ENCODE results near the gene RNF133.
"Not testable (repeated sequence)": the region's sequence is repeated elsewhere in the genome, so short reads cannot be mapped to it uniquely, and the experiment has no call there.

The RNF133 gene

GRCh38 chr7:122679813-122680212 is 19.1 kb downstream of the RNF133 start:
- Mint-ChIP-seq H3K27me3 (no peaks in the 10 kb centered on the region), H3K27ac (no peak overlapping the region), H3K4me1 (ENCODE audit: low read depth) (no peaks in the 10 kb centered on the region), H3K36me3 (ENCODE audit: low read depth) (no peaks in the 10 kb centered on the region), H3K9me3 (peaks cover 10% of the 10 kb centered on the region), H3K4me3 (no peak overlapping the region)
- intact Hi-C loops (cut with micrococcal nuclease) = no loop called here

- H3K36me3 Mint-ChIP-seq (ENCODE audit: low read depth); H3K4me1 Mint-ChIP-seq (ENCODE audit: low read depth); H3K9me3 Mint-ChIP-seq; intact Hi-C loops (cut with micrococcal nuclease); H3K27ac Mint-ChIP-seq; H3K4me3 Mint-ChIP-seq; H3K27me3 Mint-ChIP-seq: not testable (repeated sequence)
Observed at GRCh38 chr7:122679269-122679709, 19.6 kb downstream of the RNF133 start.

GRCh38 chr7:122677149-122677548 is 21.8 kb downstream of the RNF133 start:
- intact Hi-C loops (cut with micrococcal nuclease) = no loop called here
- Mint-ChIP-seq H3K27ac (no peak overlapping the region), H3K36me3 (ENCODE audit: low read depth) (no peaks in the 10 kb centered on the region), H3K9me3 (peaks cover 10% of the 10 kb centered on the region), H3K27me3 (no peaks in the 10 kb centered on the region), H3K4me1 (ENCODE audit: low read depth) (no peaks in the 10 kb centered on the region), H3K4me3 (no peak overlapping the region)

- H3K27ac Mint-ChIP-seq = no peak overlapping the region
- H3K27me3 Mint-ChIP-seq = no peaks in the 10 kb centered on the region
- no peaks in the 10 kb centered on the region for H3K36me3 Mint-ChIP-seq (ENCODE audit: low read depth)
- H3K4me1 Mint-ChIP-seq (ENCODE audit: low read depth) = no peaks in the 10 kb centered on the region
- H3K4me3 Mint-ChIP-seq = no peak overlapping the region
- H3K9me3 Mint-ChIP-seq = peaks cover 10% of the 10 kb centered on the region
- intact Hi-C loops (cut with micrococcal nuclease) = no loop called here
Observed at GRCh38 chr7:122676466-122676865, 22.5 kb downstream of the RNF133 start.

- intact Hi-C loops (cut with micrococcal nuclease) = no loop called here
- no peaks in the 10 kb centered on the region for H3K27me3 Mint-ChIP-seq
- H3K27ac Mint-ChIP-seq = no peak overlapping the region
- H3K36me3 Mint-ChIP-seq (ENCODE audit: low read depth) = no peaks in the 10 kb centered on the region
- no peak overlapping the region for H3K4me3 Mint-ChIP-seq
- H3K4me1 Mint-ChIP-seq (ENCODE audit: low read depth) = no peaks in the 10 kb centered on the region
- H3K9me3 Mint-ChIP-seq = peaks cover 13% of the 10 kb centered on the region
Observed at GRCh38 chr7:122675621-122676020, 23.3 kb downstream of the RNF133 start.

GRCh38 chr7:122675011-122675410 is 23.9 kb downstream of the RNF133 start:
- intact Hi-C loops (cut with micrococcal nuclease) = no loop called here
- no peaks in the 10 kb centered on the region for H3K4me1 Mint-ChIP-seq (ENCODE audit: low read depth)
- no peaks in the 10 kb centered on the region for H3K36me3 Mint-ChIP-seq (ENCODE audit: low read depth)
- H3K9me3 Mint-ChIP-seq = peaks cover 15% of the 10 kb centered on the region
- H3K27ac Mint-ChIP-seq = no peak overlapping the region
- no peaks in the 10 kb centered on the region for H3K27me3 Mint-ChIP-seq
- no peak overlapping the region for H3K4me3 Mint-ChIP-seq

GRCh38 chr7:122674502-122674901 is 24.4 kb downstream of the RNF133 start:
- intact Hi-C loops (cut with micrococcal nuclease) = no loop called here
- no peak overlapping the region for H3K4me3 Mint-ChIP-seq
- H3K4me1 Mint-ChIP-seq (ENCODE audit: low read depth) = no peaks in the 10 kb centered on the region
- peaks cover 10% of the 10 kb centered on the region for H3K9me3 Mint-ChIP-seq
- no peaks in the 10 kb centered on the region for H3K27me3 Mint-ChIP-seq
- no peaks in the 10 kb centered on the region for H3K36me3 Mint-ChIP-seq (ENCODE audit: low read depth)
- no peak overlapping the region for H3K27ac Mint-ChIP-seq

GRCh38 chr7:122673951-122674350 is 25.0 kb downstream of the RNF133 start:
- Mint-ChIP-seq H3K27ac (no peak overlapping the region), H3K4me1 (ENCODE audit: low read depth) (no peaks in the 10 kb centered on the region), H3K27me3 (no peaks in the 10 kb centered on the region), H3K36me3 (ENCODE audit: low read depth) (no peaks in the 10 kb centered on the region), H3K9me3 (peaks cover 5% of the 10 kb centered on the region), H3K4me3 (no peak overlapping the region)
- intact Hi-C loops (cut with micrococcal nuclease) = no loop called here

- H3K27me3 Mint-ChIP-seq = no peaks in the 10 kb centered on the region
- H3K4me3 Mint-ChIP-seq = no peak overlapping the region
- H3K36me3 Mint-ChIP-seq (ENCODE audit: low read depth) = no peaks in the 10 kb centered on the region
- no peak overlapping the region for H3K27ac Mint-ChIP-seq
- H3K4me1 Mint-ChIP-seq (ENCODE audit: low read depth) = no peaks in the 10 kb centered on the region
- intact Hi-C loops (cut with micrococcal nuclease) = no loop called here
- peaks cover 14% of the 10 kb centered on the region for H3K9me3 Mint-ChIP-seq
Observed at GRCh38 chr7:122672536-122672935, 26.4 kb downstream of the RNF133 start.

- H3K36me3 Mint-ChIP-seq (ENCODE audit: low read depth) = no peaks in the 10 kb centered on the region
- H3K27ac Mint-ChIP-seq = no peak overlapping the region
- peaks cover 16% of the 10 kb centered on the region for H3K9me3 Mint-ChIP-seq
- intact Hi-C loops (cut with micrococcal nuclease) = no loop called here
- H3K4me3 Mint-ChIP-seq = no peak overlapping the region
- no peaks in the 10 kb centered on the region for H3K4me1 Mint-ChIP-seq (ENCODE audit: low read depth)
- no peaks in the 10 kb centered on the region for H3K27me3 Mint-ChIP-seq
Observed at GRCh38 chr7:122663733-122664132, 35.2 kb downstream of the RNF133 start.

GRCh38 chr7:122658856-122659255 is 40.1 kb downstream of the RNF133 start:
- peaks cover 6% of the 10 kb centered on the region for H3K9me3 Mint-ChIP-seq
- no peaks in the 10 kb centered on the region for H3K27me3 Mint-ChIP-seq
- no peak overlapping the region for H3K4me3 Mint-ChIP-seq
- intact Hi-C loops (cut with micrococcal nuclease) = no loop called here
- H3K36me3 Mint-ChIP-seq (ENCODE audit: low read depth) = no peaks in the 10 kb centered on the region
- H3K27ac Mint-ChIP-seq = no peak overlapping the region
- H3K4me1 Mint-ChIP-seq (ENCODE audit: low read depth) = no peaks in the 10 kb centered on the region

GRCh38 chr7:122653685-122654084 is 45.2 kb downstream of the RNF133 start:
- H3K4me3 Mint-ChIP-seq = no peak overlapping the region
- no peaks in the 10 kb centered on the region for H3K4me1 Mint-ChIP-seq (ENCODE audit: low read depth)
- no peaks in the 10 kb centered on the region for H3K9me3 Mint-ChIP-seq
- intact Hi-C loops (cut with micrococcal nuclease) = no loop called here
- no peaks in the 10 kb centered on the region for H3K27me3 Mint-ChIP-seq
- H3K27ac Mint-ChIP-seq = no peak overlapping the region
- no peaks in the 10 kb centered on the region for H3K36me3 Mint-ChIP-seq (ENCODE audit: low read depth)

GRCh38 chr7:122652876-122653275 is 46.0 kb downstream of the RNF133 start:
- Mint-ChIP-seq H3K36me3 (ENCODE audit: low read depth) (no peaks in the 10 kb centered on the region), H3K27ac (no peak overlapping the region), H3K4me3 (no peak overlapping the region), H3K9me3 (no peaks in the 10 kb centered on the region), H3K4me1 (ENCODE audit: low read depth) (no peaks in the 10 kb centered on the region), H3K27me3 (no peaks in the 10 kb centered on the region)
- intact Hi-C loops (cut with micrococcal nuclease) = no loop called here

GRCh38 chr7:122651451-122651850 is 47.5 kb downstream of the RNF133 start:
- Mint-ChIP-seq H3K36me3 (ENCODE audit: low read depth) (no peaks in the 10 kb centered on the region), H3K27me3 (no peaks in the 10 kb centered on the region), H3K4me1 (ENCODE audit: low read depth) (no peaks in the 10 kb centered on the region), H3K27ac (no peak overlapping the region), H3K9me3 (no peaks in the 10 kb centered on the region), H3K4me3 (no peak overlapping the region)
- intact Hi-C loops (cut with micrococcal nuclease) = no loop called here

All from dendritic cell treated with granulocyte-macrophage colony-stimulating factor and Interleukin-4, amounts not matched to agents 40 ng/mL and 50 ng/mL, for 4 days (primary cell).